A549 treated with Hydrocortisone at 1 μM for 4 hours (cell line): ENCODE measurements around the gene LCA5L. TPM values are rescaled to one million over a fixed set of nuclear protein-coding genes. Genes with fewer than 3 reads are reported as not detected.

Source experiments
- total RNA-seq: library from RNA; stranded (reverse); fragments of 200-300 nt; extraction: Qiagen RNA extraction; gene quantifications from 5 replicates; pipeline ENCODE4 v1.2.3, GENCODE V29; 2022

LCA5L gene
- 1.3 to 1.8 TPM (median 1.6 TPM) in 5 replicates for total RNA-seq

DNA sequence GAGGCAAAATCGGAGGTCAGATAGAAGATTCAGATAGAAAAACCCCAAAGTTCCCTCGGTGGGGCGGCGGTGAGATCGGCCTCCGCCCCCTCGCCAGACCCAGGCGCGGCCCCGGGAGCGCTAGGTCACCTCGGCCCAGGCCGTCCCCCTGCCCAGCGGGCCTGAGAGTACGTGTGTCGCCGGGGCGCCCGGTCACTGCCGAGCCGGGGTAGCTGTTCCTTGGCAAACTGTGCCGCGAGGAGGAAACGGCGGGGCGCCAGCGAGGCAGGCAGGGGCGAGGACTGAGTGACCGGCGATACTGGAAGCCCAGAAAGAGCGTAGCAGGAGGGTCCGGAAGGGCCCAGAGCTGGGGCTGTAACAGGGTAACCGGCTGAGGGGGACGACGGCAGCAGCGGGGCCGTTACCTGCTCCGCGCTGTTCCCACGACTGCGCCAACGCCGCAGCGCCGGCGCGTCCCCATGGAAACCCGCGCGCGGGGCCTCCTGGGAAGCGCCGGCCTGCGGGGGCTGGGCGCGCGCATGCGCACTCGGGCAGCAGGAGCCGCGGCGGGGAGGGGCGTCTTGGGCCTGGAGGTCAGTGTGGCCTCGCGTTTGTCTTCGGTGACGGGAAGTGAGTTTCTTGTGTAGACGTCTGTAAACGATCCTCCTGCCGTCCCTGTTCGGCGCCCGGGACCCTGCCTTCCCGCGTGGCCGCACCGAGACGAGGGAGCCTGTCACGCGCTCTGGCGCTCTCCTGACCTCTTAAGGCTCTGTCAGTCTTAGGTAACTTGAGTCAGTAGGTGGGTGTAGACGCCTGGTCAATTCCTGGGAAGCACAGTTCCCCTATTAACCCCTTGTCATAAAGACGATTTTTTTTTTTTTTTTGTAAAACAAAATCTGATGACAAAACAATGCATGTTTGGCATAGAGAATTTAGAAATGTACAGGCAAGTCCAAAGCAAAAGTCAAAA lies at the start of gene LCA5L:
TSS of gene LCA5L (minus strand) at position 458 of the 949 bp plus-strand sequence. CDS start 17,285 bp downstream, outside the sequence.

DNA sequence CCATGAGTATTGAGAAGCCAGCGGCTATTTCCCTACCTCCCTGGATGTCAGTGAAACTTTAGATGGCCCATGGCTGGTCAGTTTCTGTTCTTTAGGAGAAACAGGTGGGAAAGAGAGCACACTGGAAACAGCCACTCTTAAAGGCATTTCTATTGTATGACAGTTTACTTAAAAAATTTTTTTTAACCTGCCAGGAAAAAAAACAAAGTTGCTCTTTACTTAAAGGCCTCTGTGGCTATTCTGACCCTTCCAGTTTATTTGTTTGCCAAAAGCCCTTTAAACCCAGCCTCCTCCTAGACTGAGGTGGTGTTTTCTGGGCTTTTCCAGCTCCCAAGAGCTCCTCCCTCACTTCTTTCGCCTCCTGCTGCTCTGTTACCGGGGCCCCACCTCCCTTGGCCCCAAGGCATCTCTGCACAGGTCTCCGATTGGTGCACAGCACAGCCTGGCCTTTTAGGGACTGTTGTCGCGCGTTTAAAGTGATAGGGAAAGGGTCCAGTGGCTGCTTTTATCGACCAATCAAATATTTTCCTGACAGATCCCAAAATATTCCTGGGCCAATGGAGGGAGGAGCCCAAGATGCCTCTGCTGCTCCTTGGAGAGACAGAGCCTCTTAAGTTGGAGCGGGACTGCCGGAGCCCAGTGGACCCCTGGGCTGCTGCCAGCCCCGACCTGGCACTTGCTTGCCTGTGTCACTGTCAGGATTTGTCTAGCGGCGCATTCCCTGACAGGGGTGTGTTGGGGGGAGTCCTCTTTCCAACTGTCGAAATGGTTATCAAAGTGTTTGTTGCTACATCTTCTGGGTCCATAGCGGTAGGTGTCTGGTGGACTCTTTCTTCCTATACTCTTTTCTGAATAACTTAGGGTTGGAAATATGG lies 6.0 kb upstream of the LCA5L start, which contains the start of gene SH3BGR:
TSS of gene SH3BGR (plus strand) at position 639 of the 875 bp plus-strand sequence. CDS start at position 766, 127 bp downstream.

Other genes starting within 250 kb of the LCA5L start
- gene BRWD1, start 132.1 kb downstream of the LCA5L start, total RNA-seq: 6.6 to 10.5 TPM (median 9.7 TPM) in 5 replicates
- 159 to 177 TPM (median 163 TPM) in 5 replicates for gene HMGN1, start 96.7 kb downstream of the LCA5L start, total RNA-seq
- gene SH3BGR, start 6.2 kb upstream of the LCA5L start, total RNA-seq: 0.27 to 2.3 TPM (median 0.79 TPM) in 5 replicates
- gene B3GALT5, start 167.2 kb upstream of the LCA5L start, total RNA-seq: 0.13 to 0.20 TPM (median 0.13 TPM) in 5 replicates